T1000 (cell line): Measurements from ENCODE around the gene WNK2.
"Not testable (repeated sequence)": the region's sequence is repeated elsewhere in the genome, so short reads cannot be mapped to it uniquely, and the experiment has no call there.

Source experiments
- DNase-seq: peaks from one replicate; lab custom pipeline; 2025; ENCODE audit warnings: mixed read lengths; lab: John Stamatoyannopoulos, UW

Gene WNK2

DNA sequence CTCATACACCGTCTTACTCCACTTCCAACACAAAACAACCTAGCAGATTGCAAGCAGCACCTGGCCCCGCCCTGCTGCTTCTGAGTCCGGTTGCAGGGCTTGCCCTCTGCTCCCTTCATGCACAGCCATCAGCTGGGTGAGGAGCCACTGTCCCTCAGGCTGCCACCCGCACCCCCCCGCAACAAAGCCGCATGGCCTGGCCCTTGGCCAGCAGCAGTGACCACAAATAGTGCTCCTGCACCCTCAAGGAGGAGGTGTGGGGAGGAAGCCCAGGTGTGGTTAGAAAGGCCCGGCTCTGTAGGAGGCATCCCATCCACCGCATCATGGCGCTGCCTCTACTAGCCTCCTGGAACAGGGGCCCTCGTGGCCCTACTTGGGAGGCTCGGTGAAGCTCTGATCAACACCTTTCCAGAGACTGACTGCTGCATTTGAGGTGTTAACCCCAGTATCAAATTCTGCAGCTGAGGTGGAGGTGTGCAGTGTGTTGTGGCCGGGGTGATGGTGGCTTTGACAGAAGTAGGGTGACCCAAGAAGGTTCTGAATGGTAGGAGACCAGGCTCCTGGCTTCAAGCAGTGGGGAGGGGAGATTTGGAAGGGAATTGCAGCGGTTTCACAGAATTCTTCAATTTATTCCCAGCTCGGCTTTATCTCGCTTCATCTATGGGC, 52.7 kb downstream of the WNK2 start:
- no peak for DNase-seq

DNA sequence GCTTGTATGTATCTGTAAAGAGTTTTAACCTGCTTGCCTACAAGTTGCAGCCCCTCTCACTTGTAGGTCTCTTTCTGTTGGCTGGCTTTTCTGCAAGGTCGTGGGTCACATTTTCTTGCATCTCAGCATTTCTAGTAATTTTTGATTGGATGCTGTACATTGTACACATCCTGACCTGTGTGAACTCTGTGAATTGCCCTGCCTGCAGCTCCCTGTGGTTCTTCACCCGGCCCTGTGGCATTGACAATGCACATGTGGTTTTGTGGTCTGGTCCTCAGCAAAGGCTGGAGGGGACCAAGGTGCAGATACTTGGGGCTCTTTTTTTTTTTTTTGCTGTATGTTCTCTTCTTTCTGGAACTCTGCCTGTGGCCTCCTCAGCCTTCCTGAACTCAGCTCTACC, 53.6 kb downstream of the WNK2 start:
- DNase-seq, result no peak

DNA sequence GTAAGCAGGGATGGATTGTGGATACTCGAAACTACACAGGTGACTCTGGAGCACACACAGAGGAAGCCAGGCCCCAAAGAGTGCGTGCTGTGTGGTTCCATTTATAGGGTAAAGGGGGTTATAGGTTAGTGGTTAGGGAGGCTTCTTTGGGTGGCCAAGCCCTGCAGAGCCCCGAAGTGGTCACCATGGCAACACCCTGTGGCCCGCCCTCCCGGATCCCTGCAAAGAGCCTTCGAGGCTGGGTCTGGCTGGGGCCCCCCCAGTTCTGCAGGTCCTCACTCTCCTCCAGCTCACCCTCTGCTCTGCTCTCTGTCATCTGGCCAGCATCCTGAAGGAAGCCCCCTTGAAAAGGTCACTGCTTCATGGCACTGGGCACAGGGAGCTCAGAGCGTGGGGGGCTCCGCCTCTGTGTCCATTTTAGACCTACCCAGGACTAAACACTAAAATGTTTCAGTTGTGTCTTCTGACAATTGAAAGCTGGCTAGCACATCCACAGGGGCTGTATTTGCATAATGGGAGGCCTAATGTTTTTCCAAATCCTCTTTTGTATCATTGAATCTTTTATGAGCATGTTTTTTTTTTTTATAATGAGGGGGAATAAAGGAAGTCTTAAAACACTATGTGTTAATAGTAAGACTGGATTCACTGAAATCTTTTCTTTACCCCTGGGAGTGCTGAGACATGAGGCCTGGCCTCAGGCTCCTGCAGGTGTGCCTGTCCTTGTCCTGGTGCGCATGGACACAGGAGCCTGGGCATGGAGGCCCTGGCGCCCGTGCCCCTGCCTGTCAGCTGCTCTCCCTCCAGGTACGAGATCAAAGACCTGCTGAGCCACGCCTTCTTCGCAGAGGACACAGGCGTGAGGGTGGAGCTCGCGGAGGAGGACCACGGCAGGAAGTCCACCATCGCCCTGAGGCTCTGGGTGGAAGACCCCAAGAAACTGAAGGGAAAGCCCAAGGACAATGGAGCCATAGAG, 55.3 kb downstream of the WNK2 start:
- no peak for DNase-seq

DNA sequence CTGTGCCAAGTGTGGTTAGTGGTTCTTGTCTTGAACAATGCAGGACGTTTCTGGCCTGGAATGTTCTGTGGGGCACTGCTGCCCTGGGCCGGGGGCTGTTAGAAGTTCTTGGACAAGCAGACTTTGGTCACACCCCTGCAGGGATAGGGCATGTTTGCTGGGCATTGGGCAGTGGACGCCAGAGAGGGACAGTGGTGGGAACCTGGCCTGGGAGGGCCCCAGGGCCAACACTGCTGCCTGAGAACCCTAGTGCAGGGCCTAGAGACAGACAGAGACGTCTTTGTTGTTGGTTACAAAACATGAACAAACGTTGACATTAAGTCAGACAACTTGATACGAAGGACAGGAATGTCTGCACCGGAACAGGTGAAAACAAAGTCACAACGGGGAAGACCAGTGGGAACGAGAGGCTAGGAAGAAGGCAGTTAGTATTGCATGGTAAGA, 57.0 kb downstream of the WNK2 start:
- DNase-seq, result no peak

DNA sequence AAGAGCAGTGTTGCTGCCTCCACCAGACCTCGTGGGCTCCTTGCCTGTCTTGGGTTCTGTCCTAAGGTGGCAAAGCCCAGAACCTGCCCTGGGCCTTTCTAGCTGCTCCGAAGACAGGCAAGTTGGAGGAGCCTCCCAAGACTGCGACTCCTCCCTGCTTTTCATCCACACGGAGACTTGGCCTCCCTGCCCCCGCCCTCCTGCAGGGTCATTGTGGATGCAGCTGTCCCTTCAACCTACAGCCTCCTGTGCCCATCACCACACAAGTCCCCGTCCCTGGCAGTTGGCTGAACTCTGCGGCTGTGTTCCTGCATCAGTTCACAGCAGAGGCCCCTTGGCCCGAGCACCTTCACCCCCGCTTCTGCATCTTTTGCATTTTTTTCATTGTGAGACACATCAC, 59.2 kb downstream of the WNK2 start:
- DNase-seq, result no peak

DNA sequence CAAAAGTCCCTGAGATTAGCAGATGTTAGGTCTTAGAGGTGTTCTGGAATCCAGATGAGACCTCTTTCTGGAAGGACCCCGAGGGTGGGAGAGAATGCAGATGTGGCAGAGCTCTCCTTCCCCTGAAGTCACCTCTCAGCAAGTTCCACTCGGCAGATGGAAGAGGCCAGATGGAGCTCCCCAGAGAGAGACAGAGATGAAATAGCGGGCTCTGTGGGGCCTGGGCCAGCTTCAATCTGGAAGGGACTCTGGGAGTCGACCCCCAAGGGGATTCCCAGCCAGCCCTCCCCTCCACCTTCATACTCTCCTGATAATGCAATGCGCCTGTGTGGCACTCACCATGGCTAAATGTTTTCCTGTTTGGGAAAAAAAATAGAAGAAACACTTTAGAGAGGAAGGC, 60.2 kb downstream of the WNK2 start:
- no peak for DNase-seq

DNA sequence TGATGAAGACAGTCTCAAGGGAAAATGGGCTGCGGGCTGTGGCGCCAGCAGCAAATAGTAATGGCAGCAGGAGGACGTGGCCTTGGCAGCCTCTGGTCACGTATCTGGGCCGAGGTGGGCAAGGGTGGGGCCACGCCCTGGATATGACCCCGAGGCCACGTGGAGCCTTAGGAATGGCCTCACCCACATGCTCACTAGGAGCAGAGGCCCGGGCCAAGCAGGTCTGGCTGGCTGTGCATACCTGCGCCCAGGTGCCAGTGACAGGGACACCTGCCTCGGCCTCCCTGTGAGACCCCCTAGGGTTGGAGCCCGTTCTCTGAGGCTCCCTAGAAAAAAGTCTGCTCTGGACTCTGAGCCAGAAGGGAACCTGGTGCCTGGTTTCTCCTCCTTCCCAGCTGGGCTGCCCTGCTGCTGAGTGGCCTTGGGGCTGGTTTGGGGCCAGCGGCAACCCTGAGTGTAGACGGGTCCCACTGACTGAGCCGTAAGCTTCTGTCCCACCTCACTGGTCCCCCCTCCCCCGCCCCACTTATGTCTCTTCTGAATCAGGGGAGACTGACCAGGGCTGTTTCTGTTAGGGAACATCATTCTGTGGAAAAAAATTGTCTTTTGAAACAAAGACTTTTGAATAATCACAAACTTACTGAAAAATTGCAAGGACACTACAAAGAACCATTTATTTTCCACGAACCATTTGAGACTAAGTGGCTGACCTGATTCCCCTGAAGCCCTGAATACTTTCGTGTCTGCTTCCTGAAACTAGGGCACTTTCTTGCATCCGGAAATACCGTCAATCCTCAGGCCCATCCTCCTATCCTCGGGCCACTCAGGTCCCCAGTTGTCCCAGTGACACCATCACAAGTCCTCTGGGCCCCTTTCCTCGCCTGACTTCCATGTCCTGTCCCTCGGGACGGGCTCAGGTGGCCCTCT, 60.8 kb downstream of the WNK2 start:
- DNase-seq, result no peak

DNA sequence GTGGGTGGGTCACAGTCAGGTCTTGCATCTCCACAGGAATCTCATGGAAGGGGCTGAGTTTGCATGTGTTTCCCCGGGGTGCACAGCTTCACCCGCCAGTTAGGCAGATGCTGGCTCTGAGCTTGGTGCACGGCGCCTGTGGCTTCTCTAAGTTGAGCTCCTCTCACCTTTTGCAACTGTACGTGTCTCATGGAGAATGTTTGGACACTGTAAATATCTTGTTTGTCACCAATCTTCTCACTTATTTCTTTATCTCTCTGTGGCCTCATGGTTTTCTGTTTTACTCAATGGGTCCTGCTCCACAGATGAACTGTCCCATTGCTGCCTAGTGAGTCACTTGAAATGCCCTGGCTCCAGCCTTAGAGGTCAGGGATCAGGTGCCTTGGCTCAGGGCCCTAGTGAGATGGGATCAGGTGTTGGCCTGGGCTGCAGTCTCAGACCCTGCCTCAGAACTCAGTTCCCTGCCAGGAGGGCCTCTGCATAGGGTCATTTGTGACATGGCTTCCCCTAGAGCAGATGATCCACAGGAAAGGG, 61.6 kb downstream of the WNK2 start:
- DNase-seq, result no peak

DNA sequence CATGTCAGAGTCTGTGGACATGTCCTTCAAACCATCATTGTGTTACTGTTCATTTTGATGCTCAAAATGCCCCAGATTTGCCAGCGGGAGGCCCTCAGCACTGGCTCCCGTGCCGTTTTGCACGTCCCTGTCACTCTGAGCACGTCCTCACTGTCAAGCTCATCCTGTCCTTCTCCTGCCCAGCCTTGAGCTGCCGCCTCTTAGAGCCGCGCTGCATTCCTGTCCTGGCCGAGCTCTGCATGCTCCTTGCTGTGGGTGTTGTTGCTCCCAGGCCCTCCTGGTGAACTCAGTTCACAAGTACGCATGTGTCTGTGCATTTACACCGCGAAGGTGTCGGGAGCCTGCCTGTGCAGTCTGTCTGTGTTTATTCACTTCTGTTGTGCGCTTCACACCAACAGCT, 62.2 kb downstream of the WNK2 start:
- DNase-seq, result no peak

DNA sequence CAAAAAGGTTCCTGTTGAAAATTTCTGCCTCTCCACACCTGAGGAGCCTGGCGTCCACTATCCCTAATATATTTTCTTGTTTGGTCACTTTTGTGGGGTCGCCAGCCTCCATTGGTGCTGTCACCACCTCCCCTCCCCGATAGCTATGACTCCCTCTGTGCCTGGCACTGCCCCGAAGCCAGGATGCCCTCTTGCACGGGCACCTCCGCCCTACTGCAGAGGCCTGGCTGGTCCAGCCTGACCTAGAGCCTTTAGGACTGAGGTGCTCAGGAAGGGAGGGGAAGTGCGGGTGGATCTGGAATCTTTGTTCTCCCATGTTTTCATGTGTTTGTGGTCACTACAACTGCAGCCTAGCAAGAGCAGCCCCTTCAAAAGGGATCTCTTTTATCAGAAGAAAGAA, 62.6 kb downstream of the WNK2 start:
- DNase-seq, result no peak

DNA sequence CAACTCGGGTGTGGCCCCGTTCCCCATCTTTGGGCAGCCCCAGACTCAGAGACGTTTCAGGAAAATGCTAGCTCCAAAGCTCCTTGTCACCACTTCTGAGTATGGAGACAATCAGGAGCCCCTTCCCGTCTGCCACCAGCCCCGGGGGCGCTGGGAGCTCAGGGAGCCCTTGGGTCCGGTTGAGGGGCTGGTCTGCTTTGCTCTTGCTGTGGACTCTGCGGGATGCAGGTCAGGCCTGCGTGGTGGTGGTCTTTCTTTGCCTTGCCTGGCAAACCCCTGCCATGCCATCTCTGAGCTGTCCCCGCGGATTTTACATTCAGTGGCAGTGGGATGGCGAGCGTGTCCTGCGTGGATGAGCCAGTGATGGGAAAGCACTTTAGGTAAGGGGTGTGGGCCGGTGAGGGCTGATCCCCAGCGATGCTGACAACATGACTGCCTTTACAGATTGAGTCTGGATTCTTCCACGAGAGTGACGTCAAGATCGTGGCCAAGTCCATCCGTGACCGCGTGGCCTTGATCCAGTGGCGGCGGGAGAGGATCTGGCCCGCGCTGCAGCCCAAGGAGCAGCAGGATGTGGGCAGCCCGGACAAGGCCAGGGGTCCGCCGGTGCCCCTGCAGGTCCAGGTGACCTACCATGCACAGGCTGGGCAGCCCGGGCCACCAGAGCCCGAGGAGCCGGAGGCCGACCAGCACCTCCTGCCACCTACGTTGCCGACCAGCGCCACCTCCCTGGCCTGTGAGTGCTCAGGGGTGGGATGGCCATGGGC, 63.3 kb downstream of the WNK2 start:
- no peak for DNase-seq

DNA sequence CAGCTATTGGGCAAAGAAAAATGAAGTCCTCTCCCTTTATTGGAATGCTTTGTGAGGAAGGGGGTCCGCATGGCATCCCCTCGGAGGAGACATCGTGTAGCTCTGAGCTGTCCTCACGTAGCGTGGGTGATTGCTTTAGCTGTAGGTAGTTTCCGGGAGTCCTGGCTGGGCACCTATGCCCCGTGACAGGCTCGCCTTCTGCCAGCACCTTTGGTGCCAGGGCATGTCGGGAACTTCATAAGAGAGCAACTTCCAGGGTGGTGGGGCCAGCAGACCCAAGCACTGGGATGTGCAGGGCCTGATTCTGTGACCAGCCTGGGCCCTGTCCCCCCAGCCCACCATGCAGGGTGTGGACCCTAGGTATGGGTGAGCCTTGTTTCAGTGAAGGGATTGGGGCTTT, 64.0 kb downstream of the WNK2 start:
- no peak for DNase-seq

DNA sequence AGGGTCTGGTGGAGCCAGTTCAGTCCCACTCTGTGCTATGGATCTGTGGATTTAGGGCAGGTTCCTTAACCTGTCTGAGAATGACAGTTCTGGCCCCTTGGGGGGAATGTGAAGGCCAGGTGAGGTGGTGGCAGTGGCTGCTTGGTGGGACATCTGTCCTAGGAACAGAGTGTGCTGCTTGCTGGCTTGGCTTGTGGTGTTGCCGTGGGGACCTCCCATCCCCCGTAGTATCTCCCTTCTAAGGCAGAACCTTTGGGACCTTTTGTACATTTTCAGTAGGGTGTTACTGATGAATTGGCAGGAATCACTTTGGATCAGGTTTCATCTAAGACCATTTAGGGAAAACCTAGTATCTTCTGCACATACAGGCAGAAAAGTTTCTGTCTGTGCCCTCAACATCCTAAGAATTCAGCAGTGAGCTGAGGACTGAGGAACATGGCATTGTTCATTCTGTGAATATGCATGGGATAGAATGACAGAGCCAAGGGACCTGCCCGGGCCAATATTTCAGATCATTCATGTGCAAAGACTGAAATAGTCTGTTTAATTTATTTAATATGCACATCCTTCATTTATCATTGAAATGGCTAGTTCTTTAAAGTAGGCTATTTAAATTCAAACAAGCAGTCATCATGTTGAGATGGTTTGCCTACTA, 64.6 kb downstream of the WNK2 start:
- no peak for DNase-seq

DNA sequence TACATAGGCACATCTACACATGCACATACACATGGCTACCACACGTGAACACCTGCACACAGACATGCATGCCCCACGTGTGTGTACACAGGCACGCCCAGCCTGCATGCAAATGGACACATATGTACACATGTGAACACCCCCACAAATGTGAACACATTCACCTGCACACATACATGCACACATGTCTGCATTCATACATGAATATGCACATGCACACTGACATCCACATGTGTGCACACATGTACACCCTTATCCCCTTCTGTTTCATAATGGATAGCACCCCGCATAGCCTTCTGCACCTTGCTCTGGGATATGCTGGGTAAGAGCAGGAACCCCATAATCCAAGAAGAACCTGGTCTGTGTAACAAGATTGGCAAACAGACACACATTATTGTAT, 66.2 kb downstream of the WNK2 start:
- no peak for DNase-seq

DNA sequence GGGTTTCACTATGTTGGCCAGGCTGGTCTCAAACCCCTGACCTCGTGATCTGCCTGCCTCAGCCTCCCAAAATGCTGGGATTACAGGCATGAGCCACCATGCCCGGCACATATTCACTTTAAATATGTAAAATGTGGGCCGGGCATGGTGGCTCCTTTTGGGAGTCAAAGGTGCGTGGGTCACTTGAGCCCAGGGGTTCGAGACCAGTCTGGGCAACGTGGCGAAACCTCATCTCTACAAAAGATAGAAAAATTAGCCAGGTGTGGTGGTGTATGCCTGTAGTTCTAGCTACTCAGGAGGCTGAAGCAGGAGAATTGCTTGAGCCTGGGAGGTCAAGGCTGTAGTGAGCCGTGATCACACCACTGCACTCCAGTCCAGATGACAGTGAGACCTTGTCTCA, 67.4 kb downstream of the WNK2 start:
- not testable (repeated sequence) for DNase-seq

DNA sequence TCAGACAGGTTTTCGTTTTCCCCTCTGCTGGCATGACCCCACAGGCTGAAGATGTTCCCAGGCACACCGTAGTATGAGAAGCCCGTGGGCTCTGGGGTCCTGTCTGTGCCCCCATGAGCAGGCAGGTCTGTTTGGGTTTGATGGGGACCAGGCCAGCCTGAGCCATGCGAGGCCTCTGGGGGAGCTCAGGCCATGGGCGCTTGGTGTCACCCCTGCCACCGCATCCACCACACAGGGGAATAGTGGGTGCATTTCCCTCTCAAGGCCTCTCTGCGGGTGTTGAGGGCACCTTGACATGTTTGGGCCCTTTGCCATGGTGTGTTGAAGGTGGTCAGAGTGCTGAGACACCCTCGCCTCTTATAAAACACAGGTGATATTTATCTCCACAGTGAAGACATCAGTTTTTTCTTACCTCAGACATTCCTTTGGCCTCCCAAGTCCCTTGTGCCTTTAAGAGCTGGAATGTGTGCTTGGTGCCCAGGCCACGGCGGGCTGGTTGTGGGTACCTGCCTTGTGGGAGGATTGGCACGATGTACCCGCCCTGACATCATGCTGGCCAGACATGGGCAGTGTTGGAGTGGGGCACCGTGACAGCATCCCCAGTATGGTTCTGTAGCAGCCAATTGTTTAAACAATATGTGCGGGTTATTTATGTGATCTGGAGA, 68.3 kb downstream of the WNK2 start:
- no peak for DNase-seq

DNA sequence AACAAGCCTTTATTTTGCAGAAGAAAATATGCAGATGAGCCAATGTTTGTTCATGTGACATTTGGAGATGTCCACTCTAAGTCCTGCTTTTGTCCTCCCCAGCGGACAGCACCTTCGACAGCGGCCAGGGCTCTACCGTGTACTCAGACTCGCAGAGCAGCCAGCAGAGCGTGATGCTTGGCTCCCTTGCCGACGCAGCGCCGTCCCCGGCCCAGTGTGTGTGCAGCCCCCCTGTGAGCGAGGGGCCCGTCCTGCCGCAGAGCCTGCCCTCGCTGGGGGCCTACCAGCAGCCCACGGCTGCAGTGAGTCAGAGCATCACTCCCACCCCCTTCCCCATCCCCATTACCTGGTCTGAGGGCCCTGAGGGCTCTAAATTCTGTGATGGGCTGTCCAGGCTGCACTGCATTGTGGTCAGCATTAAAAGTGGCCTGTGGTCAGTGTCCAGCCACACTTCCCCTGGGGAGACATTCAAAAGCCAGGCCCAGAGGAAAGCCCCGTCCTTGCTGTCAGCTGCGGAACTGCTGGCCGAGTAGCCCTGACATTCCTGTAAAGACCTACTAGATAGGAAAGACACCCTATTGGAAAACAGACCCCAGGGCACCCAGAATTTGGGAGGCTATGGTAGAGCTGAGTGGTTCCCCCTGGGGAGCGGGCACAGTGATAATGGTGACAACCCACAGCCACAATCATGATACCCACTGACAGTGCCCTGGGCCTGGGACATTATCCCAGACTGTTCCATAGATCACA, 69.0 kb downstream of the WNK2 start:
- no peak for DNase-seq

DNA sequence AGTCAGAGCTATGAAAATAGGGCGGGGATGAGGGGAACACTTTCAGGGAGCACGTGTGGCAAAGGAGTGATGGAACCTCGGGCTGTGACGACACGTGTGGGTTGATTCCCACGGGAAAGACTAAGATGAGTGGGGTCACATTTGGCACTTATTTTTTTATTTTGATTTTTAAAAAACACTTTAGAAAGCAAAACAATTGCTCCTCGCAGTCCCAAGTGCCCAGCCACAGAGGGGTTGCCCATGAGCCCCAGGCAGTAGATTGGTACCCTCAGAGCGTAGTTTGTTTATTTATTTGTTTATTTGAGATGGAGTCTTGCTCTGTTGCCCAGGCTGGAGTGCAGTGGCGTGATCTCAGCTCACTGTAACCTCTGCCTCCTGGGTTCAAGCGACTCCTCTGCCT, 69.7 kb downstream of the WNK2 start:
- no peak for DNase-seq

DNA sequence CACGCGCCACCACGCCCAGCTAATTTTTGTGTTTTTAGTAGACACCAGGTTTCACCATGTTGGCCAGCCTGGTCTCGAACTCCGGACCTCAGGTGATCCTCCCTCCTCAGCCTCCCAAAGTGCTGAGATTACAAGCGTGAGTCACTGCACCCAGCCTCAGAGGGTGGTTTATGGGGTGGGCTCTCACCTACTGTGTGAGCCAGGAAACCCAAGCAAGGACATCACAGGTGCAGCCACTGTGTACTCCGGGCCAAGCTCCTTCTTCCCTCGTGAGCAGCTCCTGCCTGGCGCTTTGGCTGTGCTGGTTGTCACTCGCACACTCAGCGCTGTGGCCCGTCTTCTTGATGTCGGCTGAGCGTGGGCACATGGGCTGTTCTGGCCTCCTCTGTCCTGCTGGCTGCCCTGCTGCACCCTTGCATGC, 70.1 kb downstream of the WNK2 start:
- no peak for DNase-seq
